ENCODE data around the gene MEGF11.
A peak's percentile ranks its signal among the peaks of the same experiment; 100 is the strongest.

The MEGF11 gene

DNA sequence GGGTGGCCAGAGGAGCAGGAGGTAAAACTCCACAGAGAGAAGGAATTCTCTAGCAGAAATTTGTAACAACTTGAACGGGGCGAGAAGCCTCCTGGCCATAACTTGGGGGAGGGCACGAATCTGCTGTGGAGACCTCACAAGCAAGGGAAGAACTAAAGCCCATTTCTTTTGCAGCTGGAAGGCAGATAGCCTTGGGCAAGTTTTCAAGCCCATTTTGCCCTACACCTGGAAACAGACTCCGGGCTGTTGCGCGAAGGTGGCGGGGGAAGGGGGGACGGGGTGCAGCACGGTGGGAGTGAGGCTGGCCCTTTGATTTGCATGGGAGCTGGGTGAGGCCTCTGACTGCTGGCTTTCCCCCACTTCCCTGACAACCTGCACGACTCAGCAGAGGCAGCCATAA, 168.8 kb downstream of the MEGF11 start:
- no peak for DNase-seq

- DNase-seq = no peak
These were observed 172.7 kb downstream of the MEGF11 start for GRCh38 chr15:66080717-66081398.

GRCh38 chr15:66078929-66079275, 174.6 kb downstream of the MEGF11 start:
- no peak for DNase-seq

DNA sequence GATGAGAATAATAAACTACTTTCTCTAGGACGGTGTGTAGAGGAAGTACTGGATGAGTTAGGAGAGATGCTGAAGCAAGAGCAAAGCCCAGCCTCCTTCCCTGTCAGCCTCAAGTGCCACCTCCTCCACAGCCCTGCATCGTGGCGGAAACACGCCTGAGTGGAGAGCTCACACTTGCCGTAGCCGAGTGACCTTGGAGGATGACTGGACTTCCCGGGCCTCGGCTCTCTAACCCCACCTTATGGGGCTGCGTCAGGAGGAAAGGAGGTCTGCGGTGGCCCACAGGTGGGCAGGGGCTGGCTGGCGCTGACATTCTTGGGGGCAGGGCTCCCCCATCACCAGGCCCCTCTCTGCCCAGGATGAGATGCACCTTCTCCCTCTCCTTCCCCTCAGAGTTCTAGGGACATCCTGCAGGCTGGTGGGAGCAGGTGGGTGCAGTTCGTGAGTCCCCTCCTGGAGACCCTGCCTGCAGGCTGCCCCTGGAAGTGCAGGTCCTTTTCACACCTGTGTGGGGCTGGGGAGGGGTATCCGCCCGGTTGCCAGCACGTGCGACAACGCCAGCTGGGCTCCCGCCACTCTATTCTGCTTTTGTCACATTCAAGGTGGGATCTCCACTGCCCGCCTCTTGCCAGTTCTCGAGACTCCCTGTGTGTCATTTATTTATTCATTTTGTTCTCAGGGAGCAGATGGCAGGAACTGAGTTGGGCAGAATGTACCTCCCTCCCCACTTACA, 175.2 kb downstream of the MEGF11 start:
- DNase-seq = no peak

DNA sequence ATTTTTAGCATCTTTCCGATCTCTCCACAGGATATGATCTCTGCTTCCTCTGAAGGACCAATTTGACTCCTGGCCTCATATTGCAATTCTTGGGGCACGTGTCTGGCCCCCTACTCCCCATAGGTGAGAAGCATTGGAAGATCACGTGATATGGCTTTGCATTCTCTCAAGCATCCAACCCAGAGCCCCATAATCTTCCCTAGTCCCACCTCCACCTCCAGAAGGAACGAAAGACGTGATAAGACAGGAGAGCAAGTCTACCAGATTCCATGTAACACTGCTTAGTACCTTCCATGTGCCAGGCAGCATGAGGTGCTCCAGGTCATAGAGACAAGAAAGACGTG, 176.3 kb downstream of the MEGF11 start:
- DNase-seq = no peak

DNA sequence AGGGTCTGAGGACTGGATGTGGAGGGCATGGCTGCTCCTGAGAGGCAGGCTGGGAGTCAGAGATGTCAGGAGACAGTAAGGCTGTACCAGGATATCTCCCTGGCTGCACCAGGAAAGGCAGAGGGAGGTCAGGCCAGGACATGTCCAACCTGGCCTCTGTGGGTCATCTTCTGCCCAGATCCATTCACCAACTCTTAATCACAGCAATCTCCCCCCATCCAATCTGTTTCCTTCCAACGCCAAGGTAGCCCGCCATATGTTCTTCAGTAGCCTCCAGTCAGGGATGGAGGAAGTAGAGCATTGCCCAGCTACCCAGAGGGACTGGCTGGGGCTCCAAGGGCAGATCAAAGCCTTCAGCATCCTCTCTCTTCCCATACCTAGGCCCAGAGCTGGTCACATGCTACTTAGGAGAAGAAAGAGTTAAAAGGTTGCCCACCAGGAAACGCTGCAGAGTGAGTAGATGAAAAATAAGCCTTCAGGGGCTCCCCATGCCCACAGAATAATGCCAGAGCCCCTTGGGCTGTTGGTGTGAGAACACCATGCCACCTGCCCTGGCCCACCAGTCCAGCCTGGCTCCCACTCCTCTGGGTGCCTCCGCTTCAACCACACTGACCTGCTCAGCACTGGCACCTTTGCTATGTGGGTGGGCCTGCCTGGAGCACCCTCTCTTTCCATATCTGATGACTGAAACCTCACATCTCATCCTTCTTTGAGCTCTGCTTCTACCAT, 176.8 kb downstream of the MEGF11 start:
- no peak for DNase-seq

- DNase-seq = no peak
These were observed 177.6 kb downstream of the MEGF11 start for GRCh38 chr15:66075947-66076346.

DNA sequence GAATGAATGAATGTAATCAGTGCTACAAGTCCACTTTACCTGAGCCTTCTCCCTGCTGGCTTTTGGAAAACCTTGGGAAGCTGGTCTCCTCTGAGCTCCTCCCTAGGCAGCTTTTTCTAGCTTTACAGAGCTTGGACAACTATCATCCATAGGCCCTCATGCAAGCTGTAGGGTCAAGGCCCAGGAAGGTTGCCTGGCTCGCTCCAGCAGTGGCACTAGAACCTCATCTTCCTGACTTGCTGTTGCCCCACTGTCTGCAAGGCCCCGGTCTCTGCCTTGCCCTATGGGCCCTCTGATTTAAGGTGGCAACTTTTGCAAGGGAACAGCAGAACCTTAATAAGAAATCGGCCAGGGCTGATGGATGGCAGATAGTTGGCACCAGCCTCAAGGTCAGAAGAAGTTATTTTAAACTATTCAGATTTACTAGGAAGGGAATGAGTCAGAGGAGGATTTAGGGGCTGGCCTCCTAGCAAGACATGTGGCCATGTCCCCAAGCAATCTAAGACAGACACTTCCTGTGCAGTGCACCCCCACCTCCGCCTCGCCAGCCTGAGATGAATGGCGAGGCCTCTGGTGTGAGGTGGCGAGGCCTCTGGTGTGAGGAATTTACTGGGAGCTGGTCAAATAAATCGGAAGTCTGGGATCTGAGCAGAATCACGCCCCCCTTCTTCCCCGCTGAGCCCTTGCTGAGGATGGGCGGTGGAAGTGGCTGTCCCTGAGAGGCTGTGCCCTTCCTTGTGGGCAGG, 180.8 kb downstream of the MEGF11 start:
- peak; percentile 15 for DNase-seq

DNA sequence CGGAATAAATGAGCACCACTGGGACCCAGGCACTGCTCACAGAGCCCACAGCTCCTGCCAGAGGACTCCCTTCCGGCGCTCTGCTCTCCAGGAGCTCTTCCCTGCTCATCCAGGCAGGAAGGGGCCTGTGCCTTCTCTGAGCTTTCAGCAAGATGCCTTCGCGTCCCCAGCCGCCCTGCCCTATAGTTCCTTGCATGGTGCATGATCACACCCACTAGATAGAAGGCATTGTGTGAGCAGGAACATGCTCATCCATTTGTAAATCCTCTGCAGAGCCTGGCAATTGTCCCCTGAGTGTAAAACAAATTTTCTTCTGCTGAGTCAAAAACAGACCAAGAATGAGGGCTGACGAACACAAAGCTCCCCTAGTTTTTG, 181.6 kb downstream of the MEGF11 start:
- DNase-seq = no peak

- DNase-seq = no peak
These were observed 182.2 kb downstream of the MEGF11 start for GRCh38 chr15:66071160-66071920.

DNA sequence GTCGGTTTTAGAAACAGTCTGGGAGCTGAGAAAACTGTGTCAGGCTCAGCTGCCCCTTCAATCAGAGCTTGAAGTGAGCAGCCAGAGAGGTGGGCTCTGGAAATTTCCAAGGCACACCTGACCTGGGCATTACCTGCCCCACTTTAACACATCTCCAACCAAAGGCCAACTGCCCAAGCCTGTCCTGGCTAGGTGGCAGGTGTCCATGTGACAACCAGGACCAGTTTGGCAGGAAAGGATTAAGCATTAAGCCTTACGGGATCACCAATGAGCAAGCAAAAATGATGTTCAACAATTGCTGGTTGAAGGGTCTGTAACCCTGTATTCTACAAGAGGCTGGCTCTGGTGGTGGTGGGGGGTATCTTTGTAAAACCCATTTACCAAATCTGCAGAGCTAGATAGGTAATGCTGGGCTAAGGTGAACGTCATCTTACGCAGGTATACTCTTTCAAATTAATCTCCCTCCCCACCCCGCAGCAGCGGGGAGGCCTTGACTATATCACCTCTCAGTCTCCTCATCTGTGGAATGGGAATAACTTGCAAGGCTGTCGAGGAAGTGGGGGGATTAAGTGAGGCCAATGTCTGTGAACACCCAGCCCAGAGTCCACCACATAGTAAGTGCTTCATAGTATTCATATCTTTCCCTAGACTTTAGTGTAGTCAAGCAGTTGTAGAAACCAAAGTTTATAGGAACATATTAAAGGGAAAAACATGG, 183.2 kb downstream of the MEGF11 start:
- DNase-seq = no peak

GRCh38 chr15:66069751-66070150, 183.8 kb downstream of the MEGF11 start:
- DNase-seq = no peak

DNA sequence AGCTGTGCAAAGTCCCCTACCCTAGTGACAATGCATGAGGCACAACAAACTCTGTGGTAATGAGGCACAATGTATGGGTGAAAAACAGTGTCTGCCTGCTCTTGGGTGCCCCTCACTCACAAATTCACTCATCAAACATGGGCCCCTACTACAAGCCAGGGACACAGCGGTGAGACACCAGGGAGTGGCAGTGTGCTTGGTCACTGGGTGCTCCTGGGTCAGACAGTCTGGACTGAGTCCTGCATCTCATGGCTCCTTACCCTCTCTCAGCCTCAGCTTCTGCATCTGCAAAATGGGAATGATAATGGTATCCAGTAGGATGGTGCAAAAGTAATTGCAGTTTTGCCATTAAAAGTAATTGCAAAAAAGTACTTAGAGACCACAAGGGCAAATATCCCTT, 184.7 kb downstream of the MEGF11 start:
- DNase-seq = no peak

DNA sequence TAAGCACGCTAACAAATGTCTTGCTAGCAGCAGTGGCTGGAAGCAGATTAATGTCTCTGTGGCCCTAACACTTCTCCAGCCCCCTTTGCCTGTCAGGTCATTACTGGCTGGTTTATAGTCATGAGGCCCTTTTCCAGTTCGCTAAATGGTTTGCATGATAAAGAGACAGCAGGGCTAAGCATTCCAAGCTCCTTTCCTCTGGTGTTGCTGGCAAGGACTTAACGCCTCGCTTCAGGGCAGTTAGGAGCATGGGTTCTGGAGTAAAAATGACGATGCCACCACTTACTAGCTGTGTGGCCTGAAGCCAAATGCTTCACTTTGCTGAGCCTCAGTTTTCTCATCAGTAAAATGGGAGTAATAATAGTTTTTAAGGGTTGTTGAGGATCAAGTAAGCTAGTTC, 185.9 kb downstream of the MEGF11 start:
- no peak for DNase-seq

DNA sequence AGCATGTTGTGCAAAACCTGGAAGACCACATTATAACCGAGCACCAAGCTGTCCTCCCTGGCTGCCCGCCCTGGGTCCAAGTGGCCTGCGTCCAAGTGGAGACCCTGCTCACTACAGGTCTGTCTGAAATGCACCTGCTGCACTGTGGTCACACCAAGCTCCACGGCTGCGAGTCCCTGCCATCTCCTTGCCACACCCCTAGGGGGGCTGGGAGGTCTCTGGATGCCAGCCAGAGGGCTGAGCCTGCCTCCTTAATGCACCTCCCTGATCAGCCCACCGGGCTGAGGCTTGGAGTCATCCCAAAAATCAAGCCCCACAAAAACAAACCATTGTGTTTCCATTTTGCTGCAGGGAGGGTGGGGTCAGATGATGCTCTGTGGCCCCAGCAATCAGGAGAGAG, 187.1 kb downstream of the MEGF11 start:
- DNase-seq = no peak

GRCh38 chr15:66066005-66066404, 187.5 kb downstream of the MEGF11 start:
- no peak for DNase-seq

- DNase-seq = no peak
These were observed 188.2 kb downstream of the MEGF11 start for GRCh38 chr15:66065325-66065724.

- DNase-seq = no peak
These were observed 190.4 kb downstream of the MEGF11 start for GRCh38 chr15:66063147-66063546.

GRCh38 chr15:66057089-66057488, 196.5 kb downstream of the MEGF11 start:
- DNase-seq = no peak

DNA sequence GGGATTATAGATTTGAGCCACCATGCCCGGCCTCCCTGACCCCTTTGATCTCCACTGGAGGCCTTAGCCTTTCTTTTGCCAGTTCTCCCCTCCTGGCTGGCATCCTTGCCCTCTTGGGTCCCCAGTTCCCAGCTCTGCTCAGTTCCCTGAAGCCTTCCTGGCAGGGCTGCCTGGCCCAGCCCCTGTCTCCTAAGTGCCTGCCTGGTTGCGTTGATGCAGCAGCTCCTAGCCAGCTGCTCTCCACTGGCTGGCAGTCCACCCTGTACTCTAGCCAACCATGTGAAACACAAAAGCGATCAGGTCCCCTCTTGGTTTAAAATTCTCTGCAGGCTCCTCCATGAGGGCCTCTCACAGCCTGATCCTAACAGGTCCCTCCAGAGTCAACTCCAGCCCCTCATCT, 199.6 kb downstream of the MEGF11 start:
- DNase-seq = no peak

GRCh38 chr15:66051833-66052232, 201.7 kb downstream of the MEGF11 start:
- no peak for DNase-seq

DNA sequence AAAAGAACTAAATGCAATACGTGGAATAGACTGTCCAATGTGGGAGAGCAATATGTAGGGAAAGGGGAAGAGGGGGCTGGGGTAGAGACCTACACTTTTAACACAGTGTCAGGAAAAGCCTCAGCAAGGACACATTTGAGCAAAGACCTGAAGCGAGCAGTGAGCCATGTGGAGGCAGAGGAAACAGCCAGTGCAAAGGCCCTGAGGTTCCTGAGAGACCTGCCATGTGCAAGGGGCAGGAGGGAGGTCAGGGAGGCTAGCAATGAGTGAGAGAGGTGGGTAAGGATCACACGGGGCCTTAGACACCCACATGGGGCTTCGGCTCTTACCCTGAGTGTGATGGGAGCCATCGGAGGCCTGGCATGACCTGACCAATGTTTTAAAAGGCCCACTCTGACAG, 203.3 kb downstream of the MEGF11 start:
- DNase-seq = no peak
